Ishikawa (cell line): ENCODE measurements around the gene TATDN2.

Experiments
- CEBPB ChIP-seq: IDR thresholded peaks from 2 replicates; pipeline ENCODE4 v1.6.1; 2012
- EGR1 ChIP-seq: IDR thresholded peaks from 2 replicates; pipeline ENCODE4 v1.6.1; 2012
- RAD21 ChIP-seq: IDR thresholded peaks from 2 replicates; pipeline ENCODE4 v1.6.1; 2012; ENCODE audit warnings: low read depth
- REST ChIP-seq: IDR thresholded peaks from 2 replicates; pipeline ENCODE4 v1.6.1; 2012; ENCODE audit warnings: low read depth, mild to moderate bottlenecking

- TF ChIP-seq REST (no peak), CEBPB (no peak), RAD21 (no peak), EGR1 (no peak)
Observed at GRCh38 chr3:10219737-10220136, 28.5 kb upstream of the TATDN2 start.
